HG03064 (cell line): Measurements from ENCODE around the gene F10.
"Not testable (repeated sequence)": the region's sequence is repeated elsewhere in the genome, so short reads cannot be mapped to it uniquely, and the experiment has no call there.

Experiments used
- ATAC-seq: cut with Tn5 transposase; IDR thresholded peaks from one replicate; pipeline ENCODE4 v1.9.1; 2021; ENCODE audit warnings: low read depth; ENCODE audit not compliant: unreplicated experiment

The F10 gene

GRCh38 chr13:113098162-113098732 lies 24.4 kb upstream of the F10 start:
- no peak for ATAC-seq

GRCh38 chr13:113099142-113099541 lies 23.5 kb upstream of the F10 start:
- ATAC-seq: no peak

- ATAC-seq: not testable (repeated sequence)
Observed at GRCh38 chr13:113102302-113102701, 20.3 kb upstream of the F10 start.

GRCh38 chr13:113102727-113103126 lies 19.9 kb upstream of the F10 start:
- ATAC-seq: no peak

- no peak for ATAC-seq
Observed at GRCh38 chr13:113103646-113104045, 19.0 kb upstream of the F10 start.

GRCh38 chr13:113105032-113105920 lies 17.3 kb upstream of the F10 start, which contains the start of gene F7:
Gene F7 (plus strand): TSS chr13:113105791. CDS start chr13:113105842, 51 bp downstream.
- no peak for ATAC-seq

GRCh38 chr13:113105921-113106452 lies 16.6 kb upstream of the F10 start:
- no peak for ATAC-seq

GRCh38 chr13:113106711-113107351 lies 15.8 kb upstream of the F10 start:
- no peak for ATAC-seq

- not testable (repeated sequence) for ATAC-seq
Observed at GRCh38 chr13:113108521-113108920, 14.1 kb upstream of the F10 start.

- no peak for ATAC-seq
Observed at GRCh38 chr13:113109151-113110047, 13.2 kb upstream of the F10 start.

GRCh38 chr13:113110048-113110851 lies 12.3 kb upstream of the F10 start:
- no peak for ATAC-seq

GRCh38 chr13:113110852-113111315 lies 11.7 kb upstream of the F10 start:
- no peak for ATAC-seq

- not testable (repeated sequence) for ATAC-seq
Observed at GRCh38 chr13:113111821-113112220, 10.8 kb upstream of the F10 start.

GRCh38 chr13:113112475-113112874 lies 10.1 kb upstream of the F10 start:
- not testable (repeated sequence) for ATAC-seq

GRCh38 chr13:113112893-113113845 lies 9.4 kb upstream of the F10 start:
- ATAC-seq: no peak

- no peak for ATAC-seq
Observed at GRCh38 chr13:113113846-113114271, 8.7 kb upstream of the F10 start.

GRCh38 chr13:113114511-113115362 lies 7.9 kb upstream of the F10 start:
- ATAC-seq: no peak
